HG03060 (cell line): ENCODE measurements around the gene RAB33A.

Source experiments
- ATAC-seq: cut with Tn5 transposase; IDR thresholded peaks from one replicate; pipeline ENCODE4 v1.9.1; 2021; ENCODE audit warnings: low read depth, moderate number of reproducible peaks; ENCODE audit not compliant: unreplicated experiment

The RAB33A gene

GRCh38 chrX:130170752-130171445 is 863 bp upstream of the RAB33A start:
- ATAC-seq, result peak; percentile 52

- no peak for ATAC-seq
These were observed 524 bp downstream of the RAB33A start for GRCh38 chrX:130172127-130172845.

GRCh38 chrX:130173190-130173895 is 1.6 kb downstream of the RAB33A start:
- ATAC-seq, result no peak

GRCh38 chrX:130174045-130174704 is 2.4 kb downstream of the RAB33A start:
- no peak for ATAC-seq

- no peak for ATAC-seq
These were observed 3.2 kb downstream of the RAB33A start for GRCh38 chrX:130174937-130175336.

- peak; percentile 76 for ATAC-seq
These were observed 4.6 kb downstream of the RAB33A start for GRCh38 chrX:130176354-130176776.

- ATAC-seq, result no peak
These were observed 5.2 kb downstream of the RAB33A start for GRCh38 chrX:130176942-130177341.

- no peak for ATAC-seq
These were observed 7.4 kb downstream of the RAB33A start for GRCh38 chrX:130179170-130179569.

- ATAC-seq, result no peak
These were observed 7.9 kb downstream of the RAB33A start for GRCh38 chrX:130179579-130180215.

GRCh38 chrX:130184168-130184567 is 12.4 kb downstream of the RAB33A start:
- ATAC-seq, result no peak

GRCh38 chrX:130184857-130185256 is 13.1 kb downstream of the RAB33A start:
- ATAC-seq, result no peak

- ATAC-seq, result no peak
These were observed 14.9 kb downstream of the RAB33A start for GRCh38 chrX:130186651-130187050.

GRCh38 chrX:130190801-130191200 is 19.0 kb downstream of the RAB33A start:
- ATAC-seq, result no peak

- no peak for ATAC-seq
These were observed 24.7 kb downstream of the RAB33A start for GRCh38 chrX:130196466-130196865.

- no peak for ATAC-seq
These were observed 25.7 kb downstream of the RAB33A start for GRCh38 chrX:130197464-130197863.

- ATAC-seq, result no peak
These were observed 32.9 kb downstream of the RAB33A start for GRCh38 chrX:130204647-130205046.

GRCh38 chrX:130211415-130212186 is 39.8 kb downstream of the RAB33A start:
- ATAC-seq, result no peak

- no peak for ATAC-seq
These were observed 40.6 kb downstream of the RAB33A start for GRCh38 chrX:130212371-130212770.

GRCh38 chrX:130213376-130213775 is 41.6 kb downstream of the RAB33A start:
- ATAC-seq, result no peak

GRCh38 chrX:130216320-130216719 is 44.6 kb downstream of the RAB33A start:
- ATAC-seq, result no peak
